ENCODE results near the gene DEPDC1.

DEPDC1 gene

DNA sequence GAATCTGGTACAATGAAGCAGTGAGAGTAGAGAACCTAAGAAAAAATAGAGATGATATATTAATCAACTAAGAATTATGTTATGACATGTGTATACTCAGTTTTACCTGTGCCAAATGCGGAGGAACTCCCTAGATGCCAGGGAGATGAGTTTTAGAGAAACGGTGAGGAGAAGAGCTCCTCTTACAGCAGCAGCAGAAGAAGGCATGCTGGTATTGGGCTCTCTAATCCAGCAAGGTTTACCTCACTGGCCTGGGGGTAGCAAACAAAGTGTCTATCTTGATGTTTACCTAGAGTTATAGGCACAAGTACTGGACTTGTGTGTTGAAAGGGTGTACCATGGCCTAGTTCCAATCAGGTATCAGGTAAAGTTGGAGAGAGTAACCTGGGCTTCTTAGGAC, 28.9 kb upstream of the DEPDC1 start (continued):
- TF ChIP-seq ZFP69B (tag by site-specific recombination; IDR thresholded peaks at IDR 0.05) (no peak), ZNF530 (tag by site-specific recombination; IDR thresholded peaks at IDR 0.05; ENCODE audit: low read depth) (no peak), SP2 (tag by site-specific recombination; IDR thresholded peaks at IDR 0.05) (no peak), YY1 (tag by site-specific recombination; IDR thresholded peaks at IDR 0.05) (no peak), ZNF311 (tag by site-specific recombination; IDR thresholded peaks at IDR 0.05; ENCODE audit: borderline replicate concordance) (no peak), ZNF558 (tag by site-specific recombination; IDR thresholded peaks at IDR 0.05) (no peak), SCRT1 (tag by site-specific recombination; IDR thresholded peaks at IDR 0.05; ENCODE audit: borderline replicate concordance) (no peak)

DNA sequence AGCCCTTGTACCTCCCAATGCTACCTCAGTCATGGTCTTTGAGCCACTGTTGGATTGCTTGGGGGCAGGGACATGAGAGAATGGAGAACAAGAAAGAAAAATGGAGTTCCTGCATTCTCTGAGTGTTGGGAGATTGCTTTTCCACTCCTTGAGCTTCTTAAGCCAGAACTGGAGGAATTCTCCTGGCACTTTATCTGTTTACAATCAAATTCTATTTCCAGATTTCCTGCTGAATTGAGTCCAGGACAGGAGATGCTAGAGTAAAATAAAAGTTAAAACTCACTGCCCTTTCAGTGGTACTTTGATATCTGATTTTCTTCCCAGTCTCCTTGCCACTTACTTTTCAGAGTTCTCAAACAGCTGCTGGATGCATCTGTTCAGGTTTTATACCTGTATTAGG, 24.4 kb upstream of the DEPDC1 start:
- Histone ChIP-seq H3K4me3 (ENCODE audit: low read depth, low read length) (no peak overlapping the region), H3K9me3 (ENCODE audit: control insufficient read depth, insufficient read depth, low read depth, low read length) (no peaks in the 10 kb centered on the region), H3K36me3 (ENCODE audit: control insufficient read depth in 2 of 2, insufficient read depth in 1 of 2, low read length in 2 of 2) (no peaks in the 10 kb centered on the region), H3K27ac (ENCODE audit: extremely low read depth, low read depth, low read length) (no peak overlapping the region), H3K4me1 (ENCODE audit: control insufficient read depth, insufficient read depth, low read length) (no peaks in the 10 kb centered on the region)
- POLR2A ChIA-PET, result no interaction called here
- no peak for TF ChIP-seq KLF10 (tag by site-specific recombination; IDR thresholded peaks at IDR 0.05)
- TF ChIP-seq PRDM2 (tag by site-specific recombination; IDR thresholded peaks at IDR 0.05; ENCODE audit: borderline replicate concordance), result no peak
- no peak for TF ChIP-seq ZNF837 (tag by site-specific recombination; IDR thresholded peaks at IDR 0.05)
- no peak for TF ChIP-seq KLF17 (tag by site-specific recombination; IDR thresholded peaks at IDR 0.05)
- no peak for TF ChIP-seq ZNF140 (tag by site-specific recombination; IDR thresholded peaks at IDR 0.05)
- TF ChIP-seq ZNF416 (tag by site-specific recombination; IDR thresholded peaks at IDR 0.05), result no peak
- no peak for TF ChIP-seq ZNF76 (tag by site-specific recombination; IDR thresholded peaks at IDR 0.05; ENCODE audit: borderline replicate concordance, low read depth)
- no peak for TF ChIP-seq BCL11B (tag by site-specific recombination; IDR thresholded peaks at IDR 0.05; ENCODE audit: low read depth)
- no peak for TF ChIP-seq ZNF2 (tag by site-specific recombination; IDR thresholded peaks at IDR 0.05)
- TF ChIP-seq ZNF169 (tag by site-specific recombination; IDR thresholded peaks at IDR 0.05), result no peak
- TF ChIP-seq SP3 (tag by site-specific recombination; IDR thresholded peaks at IDR 0.05), result no peak
- TF ChIP-seq ZNF449 (tag by site-specific recombination; IDR thresholded peaks at IDR 0.05), result no peak
- TF ChIP-seq ZNF585B (tag by site-specific recombination; IDR thresholded peaks at IDR 0.05), result no peak
- TF ChIP-seq KLF7 (tag by site-specific recombination; IDR thresholded peaks at IDR 0.05; ENCODE audit: borderline replicate concordance), result no peak
- CTCF ChIA-PET, result interaction anchor here (0.6 kb wide), 1 partner anchor 344 kb away, joined by 3 read pairs; no protein-coding TSS in a partner anchor

Measured in HEK293 (cell line).